Measurements from ENCODE around the gene NAA30. TPM values are rescaled to one million over a fixed set of nuclear protein-coding genes. Genes with fewer than 3 reads are reported as not detected.
"Not testable (repeated sequence)": the region's sequence is repeated elsewhere in the genome, so short reads cannot be mapped to it uniquely, and the experiment has no call there.

The NAA30 gene
- 10 to 100 TPM; 17.9 to 24.0 (median 21.6) TPM for total RNA-seq

DNA sequence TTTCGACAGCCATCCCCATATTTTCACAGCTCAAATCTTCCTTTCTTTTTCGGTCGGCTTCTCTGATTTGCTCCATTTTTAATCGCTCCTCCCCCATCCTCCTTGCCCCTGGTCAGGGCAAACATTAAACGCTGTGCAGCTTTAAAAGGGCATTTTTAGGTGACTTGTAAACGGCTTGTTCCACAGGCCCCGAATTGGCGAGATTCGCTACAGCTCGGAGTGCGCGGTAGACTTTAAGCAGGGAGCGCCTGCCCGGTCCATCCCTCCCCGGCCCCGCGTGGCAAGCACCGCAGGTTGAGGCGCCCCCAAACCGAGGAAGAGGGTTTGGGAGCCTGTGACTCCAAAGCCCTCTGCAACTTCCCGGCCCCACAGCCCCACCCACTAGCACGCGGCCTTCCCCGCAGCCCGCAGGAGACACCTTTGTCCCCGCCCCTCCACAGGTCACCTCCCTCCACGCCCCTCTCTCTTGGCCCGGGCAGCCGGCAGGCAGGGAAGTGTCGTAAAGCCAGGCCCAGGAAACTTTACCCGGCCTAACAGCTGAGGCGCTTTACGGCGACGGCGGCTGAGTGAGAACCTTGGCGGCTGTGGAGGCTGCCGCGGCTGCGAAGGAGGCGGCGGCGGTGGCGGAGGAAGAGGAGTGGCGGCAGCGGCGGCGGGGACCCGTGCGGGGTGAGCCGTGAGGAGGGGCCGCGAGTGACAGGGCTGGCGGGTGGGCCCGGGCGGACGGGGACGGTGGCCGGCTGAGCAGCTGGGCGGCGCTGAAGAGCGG lies at the start of gene NAA30:
Gene NAA30, plus strand, starts transcription at position 550 of the 769 bp plus-strand sequence. CDS start 372 bp downstream, outside the sequence.
- H3K27me3 Mint-ChIP-seq (ENCODE audit: low read depth), result no peaks in the 10 kb centered on the region
- peak within 1 kb of the TSS; percentile 95 for H3K4me3 Mint-ChIP-seq
- no peaks in the 10 kb centered on the region for H3K9me3 Mint-ChIP-seq
- ATAC-seq (peak; percentile 90 to 92), DNase-seq (peak; percentile 93)
- H3K36me3 Mint-ChIP-seq (ENCODE audit: insufficient read depth), result peaks cover 5% of the 10 kb centered on the region
- peaks cover 43% of the 10 kb centered on the region for H3K4me1 Mint-ChIP-seq (ENCODE audit: low read depth)

DNA sequence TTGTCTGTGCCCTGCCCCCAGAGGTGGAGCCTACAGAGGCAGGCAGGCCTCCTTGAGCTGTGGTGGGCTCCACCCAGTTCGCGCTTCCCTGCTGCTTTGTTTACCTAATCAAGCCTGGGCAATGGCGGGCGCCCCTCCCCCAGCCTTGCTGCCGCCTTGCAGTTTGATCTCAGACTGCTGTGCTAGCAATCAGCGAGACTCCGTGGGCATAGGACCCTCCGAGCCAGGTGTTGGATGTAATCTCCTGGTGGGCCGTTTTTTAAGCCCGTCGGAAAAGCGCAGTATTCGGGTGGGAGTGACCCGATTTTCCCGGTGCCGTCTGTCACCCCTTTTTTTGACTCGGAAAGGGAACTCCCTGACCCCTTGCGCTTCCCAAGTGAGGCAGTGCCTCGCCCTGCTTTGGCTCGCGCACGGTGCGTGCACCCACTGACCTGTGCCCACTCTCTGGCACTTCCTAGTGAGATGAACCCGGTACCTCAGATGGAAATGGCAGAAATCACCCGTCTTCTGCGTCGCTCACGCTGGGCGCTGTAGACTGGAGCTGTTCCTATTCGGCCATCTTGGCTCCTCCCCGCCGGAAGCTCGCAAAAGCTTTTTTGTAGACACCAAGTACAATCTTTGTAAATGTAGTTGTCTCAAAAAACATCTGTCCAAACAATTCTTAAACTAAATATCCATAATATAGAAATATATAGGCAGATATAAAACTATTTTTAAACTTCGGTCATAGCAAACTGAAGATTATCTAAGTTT lies 46.7 kb upstream of the NAA30 start:
- DNase-seq; ATAC-seq; H3K9me3 Mint-ChIP-seq; H3K4me1 Mint-ChIP-seq (ENCODE audit: low read depth); H3K36me3 Mint-ChIP-seq (ENCODE audit: insufficient read depth); H3K4me3 Mint-ChIP-seq: not testable (repeated sequence)
- peaks cover 19% of the 10 kb centered on the region for H3K27me3 Mint-ChIP-seq (ENCODE audit: low read depth)

DNA sequence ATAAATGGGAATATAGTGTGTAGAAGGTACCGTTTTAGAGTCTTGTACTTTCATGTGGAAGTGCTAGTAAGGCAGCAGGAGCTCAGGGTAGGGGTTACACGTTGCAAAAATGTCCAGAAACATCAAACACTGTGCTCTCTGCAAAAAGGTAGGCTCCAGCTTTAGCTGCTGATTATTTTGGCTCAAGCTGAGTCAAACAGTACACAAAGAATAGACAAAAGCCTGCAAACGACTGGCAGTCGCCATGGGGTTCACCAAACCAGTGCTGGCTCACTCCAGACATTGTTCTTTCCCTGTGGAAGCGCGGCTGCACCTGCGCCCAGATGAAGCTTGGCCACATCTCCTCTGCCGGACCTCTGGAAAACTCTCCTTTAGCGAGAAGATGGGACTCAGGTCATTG lies 45.3 kb upstream of the NAA30 start:
- DNase-seq (no peak), ATAC-seq (no peak)
- Mint-ChIP-seq H3K27me3 (ENCODE audit: low read depth) (peaks cover 22% of the 10 kb centered on the region), H3K9me3 (no peaks in the 10 kb centered on the region), H3K4me3 (no peak overlapping the region), H3K4me1 (ENCODE audit: low read depth) (no peaks in the 10 kb centered on the region), H3K36me3 (ENCODE audit: insufficient read depth) (no peaks in the 10 kb centered on the region)

DNA sequence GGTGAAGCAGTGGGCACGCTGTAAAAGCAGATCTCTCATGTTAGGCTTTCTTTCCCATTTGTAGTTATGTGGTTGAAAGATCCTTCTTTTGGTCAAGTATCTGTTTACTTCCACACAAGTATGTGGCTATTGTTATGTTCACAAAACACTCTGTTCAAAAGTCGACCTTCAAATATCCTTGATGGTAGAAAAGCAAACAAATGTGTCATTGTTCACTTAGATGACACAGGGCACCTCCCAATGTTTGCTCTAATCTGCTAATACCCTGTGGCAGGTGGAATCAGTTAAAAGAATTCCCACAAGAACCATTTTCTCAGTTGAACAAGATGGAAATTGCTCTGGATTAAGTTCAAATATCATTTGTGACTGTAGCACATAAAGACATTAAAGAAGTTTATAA lies 43.6 kb upstream of the NAA30 start:
- no peak overlapping the region for H3K4me3 Mint-ChIP-seq
- H3K27me3 Mint-ChIP-seq (ENCODE audit: low read depth), result peaks cover 27% of the 10 kb centered on the region
- ATAC-seq (no peak), DNase-seq (no peak)
- H3K36me3 Mint-ChIP-seq (ENCODE audit: insufficient read depth), result no peaks in the 10 kb centered on the region
- no peaks in the 10 kb centered on the region for H3K9me3 Mint-ChIP-seq
- H3K4me1 Mint-ChIP-seq (ENCODE audit: low read depth), result no peaks in the 10 kb centered on the region

DNA sequence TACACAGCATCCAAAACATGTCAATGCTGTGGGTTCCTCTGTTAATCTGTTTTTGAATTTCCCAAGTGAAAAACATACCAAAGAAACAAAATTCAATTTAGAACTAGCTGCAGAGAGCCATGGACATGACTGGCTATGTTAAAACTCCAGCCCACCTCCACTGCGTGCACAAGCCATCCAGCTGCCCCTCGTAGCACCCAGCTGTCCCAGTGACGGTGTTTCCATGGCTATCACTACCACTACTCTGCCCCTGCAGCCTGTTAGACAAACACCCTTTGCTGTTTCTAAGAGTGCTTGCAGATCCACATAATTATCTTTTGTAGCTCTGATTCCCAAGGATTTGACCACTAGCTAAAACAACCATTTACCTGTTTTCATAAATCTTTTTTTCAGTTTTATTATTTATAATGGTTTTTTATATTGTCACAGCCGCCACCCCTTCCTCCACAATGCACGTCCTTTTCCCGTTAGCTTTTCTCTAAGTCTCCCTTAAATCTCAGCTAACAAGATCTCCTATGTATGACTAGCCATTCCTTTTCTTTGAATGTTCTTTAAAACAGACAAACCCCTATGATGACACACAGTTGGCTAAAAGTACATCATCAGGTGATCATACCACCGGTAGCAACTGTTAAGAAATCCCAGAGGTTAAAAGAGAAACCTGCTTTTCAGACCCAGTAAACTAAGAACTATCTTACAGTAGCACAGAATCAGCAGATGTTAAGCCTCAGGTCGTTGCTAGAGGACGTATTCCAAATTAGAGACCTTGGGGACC lies 37.8 kb upstream of the NAA30 start:
- Mint-ChIP-seq H3K27me3 (ENCODE audit: low read depth) (peaks cover 22% of the 10 kb centered on the region), H3K9me3 (no peaks in the 10 kb centered on the region), H3K36me3 (ENCODE audit: insufficient read depth) (no peaks in the 10 kb centered on the region), H3K4me3 (no peak overlapping the region), H3K4me1 (ENCODE audit: low read depth) (no peaks in the 10 kb centered on the region)
- ATAC-seq (no peak), DNase-seq (no peak)

DNA sequence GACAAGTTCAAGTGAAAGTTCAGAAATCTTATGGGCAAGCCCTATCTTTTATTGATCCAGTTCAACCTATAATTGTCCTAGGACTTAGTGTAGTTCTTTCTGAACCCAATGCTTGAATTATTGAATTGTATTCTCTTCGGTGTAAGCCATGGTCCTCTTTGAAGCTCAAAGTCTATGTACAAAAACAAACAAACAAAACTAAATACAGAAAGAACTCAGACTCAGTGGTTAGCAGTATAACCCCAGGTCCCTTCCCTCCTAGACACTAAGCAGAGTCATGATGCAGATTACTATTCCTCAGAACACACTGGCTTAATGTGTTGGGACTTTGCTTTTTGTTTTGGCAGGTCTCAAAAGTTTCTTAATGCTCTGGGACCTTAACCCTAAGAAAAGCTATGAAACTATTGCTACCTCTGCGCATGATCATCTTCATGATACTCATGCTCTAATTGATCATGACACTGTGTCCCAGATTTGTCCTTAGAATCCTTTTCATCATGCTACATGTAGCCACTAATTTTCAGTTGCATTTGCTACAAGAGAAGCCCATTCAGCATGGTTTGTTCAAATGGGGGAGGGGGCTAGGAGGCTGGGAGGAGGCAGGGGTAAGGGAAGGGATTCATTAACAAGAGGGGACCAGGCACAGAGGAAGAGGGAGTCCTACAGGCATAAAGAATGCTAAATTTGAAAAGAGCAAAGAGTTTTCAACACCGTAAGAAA lies 35.1 kb upstream of the NAA30 start:
- Mint-ChIP-seq H3K4me1 (ENCODE audit: low read depth) (no peaks in the 10 kb centered on the region), H3K27me3 (ENCODE audit: low read depth) (peaks cover 18% of the 10 kb centered on the region), H3K4me3 (no peak overlapping the region), H3K9me3 (no peaks in the 10 kb centered on the region), H3K36me3 (ENCODE audit: insufficient read depth) (no peaks in the 10 kb centered on the region)
- DNase-seq (no peak), ATAC-seq (no peak)

DNA sequence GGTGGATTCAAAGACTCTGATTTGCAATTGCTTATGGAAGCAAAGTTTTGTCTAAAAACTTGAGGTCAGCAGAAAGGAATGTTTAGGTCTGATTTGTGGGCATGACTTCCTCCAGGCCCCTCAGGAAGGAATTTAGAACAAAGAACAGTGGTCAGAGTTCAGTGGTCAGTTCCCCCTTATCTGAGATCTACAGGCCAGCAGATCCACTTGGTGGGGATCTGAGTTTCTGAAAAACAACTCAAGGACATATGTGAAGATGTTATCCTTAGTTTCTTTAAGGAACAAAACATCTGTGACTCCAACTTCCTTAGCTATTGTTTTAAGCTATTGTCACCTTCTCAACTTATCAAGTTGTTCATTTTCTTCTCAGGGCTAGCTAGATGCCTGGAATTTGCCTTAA lies 28.0 kb upstream of the NAA30 start:
- no peak for DNase-seq
- ATAC-seq, result no peak
- no peaks in the 10 kb centered on the region for H3K36me3 Mint-ChIP-seq (ENCODE audit: insufficient read depth)
- H3K4me3 Mint-ChIP-seq, result no peak overlapping the region
- H3K9me3 Mint-ChIP-seq, result no peaks in the 10 kb centered on the region
- peaks cover 23% of the 10 kb centered on the region for H3K27me3 Mint-ChIP-seq (ENCODE audit: low read depth)
- H3K4me1 Mint-ChIP-seq (ENCODE audit: low read depth), result no peaks in the 10 kb centered on the region

DNA sequence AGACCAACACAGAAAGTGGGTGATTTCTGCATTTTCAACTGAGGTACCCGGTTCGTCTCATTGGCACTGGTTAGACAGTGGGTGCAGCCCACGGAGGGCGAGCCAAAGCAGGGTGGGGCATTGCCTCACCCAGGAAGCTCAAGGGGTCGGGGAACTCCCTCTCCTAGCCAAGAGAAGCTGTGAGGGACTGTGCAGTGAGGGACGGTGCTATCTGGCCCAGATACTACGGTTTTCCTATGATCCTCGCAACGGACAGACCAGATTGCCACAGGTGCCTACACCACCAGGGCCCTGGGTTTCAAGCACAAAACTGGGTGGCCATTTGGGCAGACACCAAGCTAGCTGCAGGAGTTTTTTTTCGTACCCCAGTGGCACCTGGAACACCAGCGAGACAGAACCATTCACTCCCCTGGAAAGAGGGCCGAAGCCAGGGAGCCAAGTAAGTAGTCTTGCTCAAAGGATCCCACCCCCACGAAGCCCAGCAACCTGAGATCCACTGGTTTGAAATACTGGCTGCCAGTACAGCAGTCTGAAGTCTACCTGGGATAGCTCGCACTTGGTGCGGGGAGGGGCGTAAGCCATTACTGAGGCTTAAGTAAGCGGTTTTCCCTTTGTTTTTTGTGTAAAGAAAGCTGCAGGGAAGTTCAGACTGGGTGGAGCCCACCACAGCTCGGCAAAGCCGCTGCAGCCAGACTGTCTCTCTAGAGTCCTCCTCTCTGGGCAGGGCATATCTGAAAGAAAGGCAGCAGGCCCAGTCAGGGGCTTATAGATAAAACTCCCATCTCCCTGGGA lies 25.5 kb upstream of the NAA30 start:
- no peaks in the 10 kb centered on the region for H3K4me1 Mint-ChIP-seq (ENCODE audit: low read depth)
- H3K9me3 Mint-ChIP-seq, result no peaks in the 10 kb centered on the region
- H3K4me3 Mint-ChIP-seq, result no peak overlapping the region
- H3K36me3 Mint-ChIP-seq (ENCODE audit: insufficient read depth), result no peaks in the 10 kb centered on the region
- ATAC-seq, result no peak
- peaks cover 18% of the 10 kb centered on the region for H3K27me3 Mint-ChIP-seq (ENCODE audit: low read depth)
- DNase-seq, result no peak

DNA sequence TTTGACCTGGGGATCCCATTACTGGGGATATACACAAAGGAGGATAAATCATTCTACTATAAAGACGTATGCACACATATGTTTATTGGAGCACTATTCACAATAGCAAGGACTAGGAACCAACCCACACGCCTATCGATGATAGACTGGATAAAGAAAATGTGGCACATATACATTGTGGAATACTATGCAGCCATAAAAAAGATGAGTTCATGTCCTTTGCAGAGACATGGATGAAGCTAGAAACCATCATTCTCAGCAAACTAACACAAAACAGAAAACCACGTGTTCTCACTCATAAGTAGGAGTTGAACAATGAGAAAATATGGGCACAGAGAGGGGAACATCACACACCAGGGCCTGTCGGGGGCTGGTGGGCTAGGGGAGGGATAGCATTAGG lies 20.2 kb upstream of the NAA30 start:
- not testable (repeated sequence) for DNase-seq; ATAC-seq; H3K4me1 Mint-ChIP-seq (ENCODE audit: low read depth); H3K4me3 Mint-ChIP-seq; H3K9me3 Mint-ChIP-seq; H3K36me3 Mint-ChIP-seq (ENCODE audit: insufficient read depth)
- peaks cover 13% of the 10 kb centered on the region for H3K27me3 Mint-ChIP-seq (ENCODE audit: low read depth)

DNA sequence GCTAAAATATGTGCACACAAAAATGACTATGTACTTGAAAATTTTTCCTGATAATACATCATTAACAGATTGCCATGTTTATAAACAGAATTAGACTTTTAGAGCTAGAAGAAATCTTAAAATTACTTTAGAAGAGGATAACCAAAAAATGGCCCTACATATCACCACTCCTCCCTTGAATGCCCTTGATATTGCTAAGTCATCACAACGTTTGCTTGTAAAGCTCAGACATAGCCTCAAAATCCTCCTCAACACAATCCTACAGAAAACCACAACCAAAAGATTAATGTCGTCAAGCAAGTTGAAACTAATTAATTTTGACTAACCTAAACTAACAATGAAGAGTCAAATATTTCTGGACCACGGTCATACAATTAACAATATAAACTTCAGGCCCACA lies 19.4 kb upstream of the NAA30 start:
- H3K36me3 Mint-ChIP-seq (ENCODE audit: insufficient read depth), result no peaks in the 10 kb centered on the region
- peaks cover 3% of the 10 kb centered on the region for H3K9me3 Mint-ChIP-seq
- ATAC-seq (no peak), DNase-seq (no peak)
- H3K27me3 Mint-ChIP-seq (ENCODE audit: low read depth), result peaks cover 13% of the 10 kb centered on the region
- no peak overlapping the region for H3K4me3 Mint-ChIP-seq
- H3K4me1 Mint-ChIP-seq (ENCODE audit: low read depth), result no peaks in the 10 kb centered on the region

DNA sequence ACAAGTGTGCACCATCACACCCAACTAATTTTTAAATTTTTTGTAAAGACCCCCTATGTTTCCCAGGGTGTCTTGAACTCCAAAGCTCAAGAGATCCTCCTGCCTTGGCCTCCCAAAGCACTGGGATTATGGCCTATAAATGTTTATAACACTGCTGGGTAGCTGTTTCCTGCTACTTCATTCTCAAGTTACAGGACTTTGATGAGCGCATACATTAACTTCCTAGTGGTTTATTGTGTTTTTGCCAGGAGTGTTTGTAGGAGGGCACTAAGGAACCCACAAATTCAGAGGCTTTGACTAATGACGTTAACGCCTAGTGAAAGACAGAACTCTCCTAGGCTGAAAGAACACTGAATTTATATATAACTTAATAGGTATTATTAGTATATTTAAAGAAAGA lies 15.2 kb upstream of the NAA30 start:
- H3K27me3 Mint-ChIP-seq (ENCODE audit: low read depth), result no peaks in the 10 kb centered on the region
- DNase-seq (no peak), ATAC-seq (no peak)
- peaks cover 2% of the 10 kb centered on the region for H3K9me3 Mint-ChIP-seq
- no peaks in the 10 kb centered on the region for H3K36me3 Mint-ChIP-seq (ENCODE audit: insufficient read depth)
- H3K4me3 Mint-ChIP-seq, result no peak overlapping the region
- no peaks in the 10 kb centered on the region for H3K4me1 Mint-ChIP-seq (ENCODE audit: low read depth)

DNA sequence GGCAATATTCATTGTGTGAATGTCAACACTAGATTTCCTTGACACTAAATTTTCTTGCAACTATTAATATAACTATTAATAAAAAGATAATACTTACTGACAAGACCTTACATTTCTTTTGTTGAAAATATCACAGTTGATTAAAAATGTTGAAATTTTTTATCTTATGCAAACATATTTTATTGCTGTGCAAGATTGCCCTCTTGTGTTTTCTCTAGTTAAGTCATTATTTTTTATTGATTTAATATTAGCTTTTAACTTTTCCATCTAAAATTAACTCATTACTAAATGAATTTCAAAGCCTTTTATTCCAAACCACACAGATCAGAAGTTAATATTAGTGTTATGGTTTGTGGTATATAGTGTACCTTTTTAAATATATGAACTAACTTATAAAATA lies 11.7 kb upstream of the NAA30 start:
- H3K27me3 Mint-ChIP-seq (ENCODE audit: low read depth), result no peaks in the 10 kb centered on the region
- H3K4me3 Mint-ChIP-seq, result no peak overlapping the region
- no peaks in the 10 kb centered on the region for H3K36me3 Mint-ChIP-seq (ENCODE audit: insufficient read depth)
- H3K4me1 Mint-ChIP-seq (ENCODE audit: low read depth), result no peaks in the 10 kb centered on the region
- ATAC-seq, result no peak
- DNase-seq, result no peak
- H3K9me3 Mint-ChIP-seq, result no peaks in the 10 kb centered on the region

DNA sequence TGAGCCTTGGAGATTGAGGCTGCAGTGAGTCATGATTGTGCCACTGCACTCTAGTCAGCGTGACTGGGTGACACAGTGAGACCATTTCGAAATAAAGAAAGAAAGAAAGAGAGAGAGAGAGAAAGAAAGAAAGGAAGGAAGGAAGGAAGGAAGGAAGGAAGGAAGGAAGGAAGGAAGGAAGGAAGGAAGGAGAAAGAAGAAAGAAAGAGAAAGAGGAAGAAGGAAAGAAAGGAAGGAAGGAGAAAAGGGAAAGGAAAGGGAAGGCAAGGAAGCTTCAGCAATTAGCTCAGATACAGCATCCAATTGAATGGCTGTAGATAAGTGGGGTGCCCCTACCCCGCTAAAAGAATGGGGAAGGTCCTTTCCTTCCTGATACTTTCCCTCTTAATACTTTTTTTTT lies 9.5 kb upstream of the NAA30 start:
- Mint-ChIP-seq H3K4me1 (ENCODE audit: low read depth) (no peaks in the 10 kb centered on the region), H3K36me3 (ENCODE audit: insufficient read depth) (no peaks in the 10 kb centered on the region), H3K4me3 (no peak overlapping the region), H3K27me3 (ENCODE audit: low read depth) (no peaks in the 10 kb centered on the region), H3K9me3 (no peaks in the 10 kb centered on the region)
- no peak for ATAC-seq
- no peak for DNase-seq
